GM19351 (cell line): ENCODE measurements around the gene NRXN3.

Source experiments
- ATAC-seq: cut with Tn5 transposase; IDR thresholded peaks from one replicate; pipeline ENCODE4 v1.9.1; 2021; ENCODE audit warnings: mild to moderate bottlenecking, moderate library complexity; ENCODE audit not compliant: unreplicated experiment

Gene NRXN3

DNA sequence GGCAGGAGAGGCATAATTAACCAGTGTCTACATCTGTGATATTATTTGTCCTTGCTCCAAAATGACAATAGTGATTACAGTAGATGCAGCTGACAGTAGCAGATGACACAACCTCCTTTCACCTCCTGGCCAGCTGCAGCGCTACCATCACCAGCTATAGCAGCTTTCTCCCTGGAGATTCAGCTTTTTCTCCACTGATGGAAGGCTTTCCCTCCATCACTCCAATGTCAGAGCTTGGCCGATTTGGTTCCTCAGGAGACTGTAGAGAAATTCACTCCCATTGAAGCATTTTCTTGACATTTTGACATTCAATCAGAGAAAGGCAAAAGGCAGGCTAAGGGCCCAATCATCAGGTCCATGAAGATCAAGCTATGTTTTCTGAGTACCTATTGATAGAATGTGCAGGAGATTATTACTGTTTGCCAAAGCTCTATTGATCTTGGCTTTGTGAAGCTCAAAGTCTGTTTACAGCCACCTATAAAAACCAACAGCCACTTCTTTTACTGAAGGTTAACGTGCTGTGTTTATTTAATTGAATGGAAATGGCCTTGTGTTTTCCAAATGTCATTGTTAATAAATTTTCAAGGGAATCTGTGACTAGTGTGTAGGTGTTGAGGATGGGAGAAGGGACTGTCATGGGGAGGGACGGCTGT is 1256.1 kb downstream of the NRXN3 start:
- ATAC-seq = no peak

GRCh38 chr14:79432640-79433039 is 1262.5 kb downstream of the NRXN3 start:
- ATAC-seq = no peak

DNA sequence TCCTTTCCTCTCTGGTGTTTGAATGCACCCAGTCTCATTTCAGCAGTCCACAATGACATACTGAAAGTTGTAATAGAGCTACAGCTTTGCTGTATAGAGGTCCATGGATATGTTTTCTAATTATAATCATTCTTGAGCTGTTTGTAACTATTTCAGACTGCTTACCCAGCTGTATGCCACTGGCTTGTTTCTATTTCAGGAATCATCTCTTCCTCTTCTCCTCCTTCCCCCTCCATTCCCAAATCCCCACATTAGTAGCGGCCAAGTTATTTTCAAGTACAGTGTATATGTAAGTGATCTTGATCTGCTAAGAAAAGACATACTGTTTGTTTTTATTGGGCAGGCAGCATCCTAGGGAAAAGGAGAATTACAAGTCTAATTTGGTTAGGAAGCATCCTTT is 1266.2 kb downstream of the NRXN3 start:
- no peak for ATAC-seq

- no peak for ATAC-seq
These were observed 1267.8 kb downstream of the NRXN3 start for GRCh38 chr14:79437951-79438350.

GRCh38 chr14:79438696-79439342 is 1268.6 kb downstream of the NRXN3 start:
- no peak for ATAC-seq

GRCh38 chr14:79442786-79443185 is 1272.6 kb downstream of the NRXN3 start:
- ATAC-seq = no peak

- no peak for ATAC-seq
These were observed 1273.4 kb downstream of the NRXN3 start for GRCh38 chr14:79443602-79444001.

DNA sequence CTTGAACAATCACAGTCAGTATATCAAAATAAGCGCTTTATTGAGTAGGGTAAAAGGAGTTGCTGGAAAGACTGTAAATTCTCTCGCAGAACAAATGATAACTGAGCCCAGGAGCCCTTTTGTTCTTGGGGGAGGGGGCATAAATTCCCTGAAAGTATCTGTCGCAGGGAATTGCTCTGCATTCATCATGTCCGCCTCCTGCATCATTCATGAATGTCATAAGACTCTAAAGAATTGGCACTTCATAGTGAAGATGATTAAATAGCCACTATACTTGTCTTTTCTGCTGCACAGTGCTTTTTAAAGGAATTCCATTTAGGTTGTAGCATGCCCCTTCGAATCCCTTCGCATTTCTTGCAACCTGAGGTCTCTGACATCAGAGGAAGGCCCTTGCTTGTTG is 1278.8 kb downstream of the NRXN3 start:
- no peak for ATAC-seq

- ATAC-seq = no peak
These were observed 1281.4 kb downstream of the NRXN3 start for GRCh38 chr14:79451601-79452000.

GRCh38 chr14:79453276-79453675 is 1283.1 kb downstream of the NRXN3 start:
- ATAC-seq = no peak

DNA sequence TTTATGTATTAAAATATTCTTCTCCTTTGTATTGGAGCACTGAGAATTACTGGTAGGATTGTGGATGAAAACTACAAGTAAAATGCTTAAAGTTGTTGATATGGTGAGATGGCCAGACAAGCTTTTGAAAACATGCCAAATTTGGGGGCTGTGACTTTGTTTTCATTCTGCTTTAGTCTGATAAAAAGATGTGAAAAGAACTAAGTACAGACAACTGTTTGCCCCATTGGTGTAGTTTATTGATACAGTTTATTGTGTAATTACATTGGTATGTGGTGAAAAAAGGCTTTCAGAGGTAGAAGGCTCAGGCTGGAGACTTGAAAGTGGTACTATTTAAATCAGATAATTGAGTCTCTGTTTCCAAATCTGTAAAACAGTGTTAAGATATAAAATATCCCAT is 1294.3 kb downstream of the NRXN3 start:
- no peak for ATAC-seq

GRCh38 chr14:79465651-79466050 is 1295.5 kb downstream of the NRXN3 start:
- ATAC-seq = no peak

DNA sequence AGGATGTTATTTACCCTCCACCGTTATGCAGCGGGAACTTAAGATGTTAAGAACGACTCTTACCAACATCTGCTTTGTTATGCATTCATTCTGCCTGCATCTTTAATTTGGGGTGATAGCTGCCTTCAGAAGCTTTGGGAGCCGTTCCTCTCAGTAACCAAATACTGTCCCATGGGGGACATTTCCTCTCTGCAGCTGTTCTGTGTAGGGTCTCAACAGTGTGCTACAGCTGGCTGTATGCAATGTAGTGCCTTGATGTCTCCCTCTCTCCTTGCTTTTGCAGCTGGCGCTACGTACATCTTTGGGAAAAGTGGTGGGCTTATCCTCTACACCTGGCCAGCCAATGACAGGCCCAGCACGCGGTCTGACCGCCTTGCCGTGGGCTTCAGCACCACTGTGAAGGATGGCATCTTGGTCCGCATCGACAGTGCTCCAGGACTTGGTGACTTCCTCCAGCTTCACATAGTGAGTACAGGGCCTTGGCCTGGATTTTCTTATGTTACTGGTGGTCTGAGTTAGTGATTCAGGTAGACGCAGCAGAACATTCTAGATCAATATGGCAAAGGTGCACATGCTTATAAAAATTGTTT is 1296.9 kb downstream of the NRXN3 start:
- ATAC-seq = no peak

- no peak for ATAC-seq
These were observed 1297.7 kb downstream of the NRXN3 start for GRCh38 chr14:79467835-79468234.

DNA sequence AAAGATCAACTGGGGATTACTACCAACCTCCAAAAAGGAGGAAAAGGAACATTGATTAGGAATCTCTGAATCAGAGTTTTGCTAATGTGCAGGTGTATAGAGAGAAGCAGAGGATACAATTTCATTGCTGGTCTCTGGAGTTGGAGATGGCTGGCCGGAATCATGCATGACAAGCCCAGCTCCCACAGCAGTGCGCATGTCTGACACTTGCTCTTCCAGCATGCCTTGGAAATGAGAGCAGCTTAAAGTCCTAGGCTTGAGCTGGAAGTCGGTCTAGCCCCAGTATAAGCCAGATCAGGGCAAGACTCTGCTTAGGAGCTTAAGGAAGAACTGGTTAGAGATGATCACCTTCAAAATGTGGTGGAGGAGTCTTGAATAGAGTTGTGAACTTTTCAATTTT is 1298.3 kb downstream of the NRXN3 start:
- ATAC-seq = no peak

DNA sequence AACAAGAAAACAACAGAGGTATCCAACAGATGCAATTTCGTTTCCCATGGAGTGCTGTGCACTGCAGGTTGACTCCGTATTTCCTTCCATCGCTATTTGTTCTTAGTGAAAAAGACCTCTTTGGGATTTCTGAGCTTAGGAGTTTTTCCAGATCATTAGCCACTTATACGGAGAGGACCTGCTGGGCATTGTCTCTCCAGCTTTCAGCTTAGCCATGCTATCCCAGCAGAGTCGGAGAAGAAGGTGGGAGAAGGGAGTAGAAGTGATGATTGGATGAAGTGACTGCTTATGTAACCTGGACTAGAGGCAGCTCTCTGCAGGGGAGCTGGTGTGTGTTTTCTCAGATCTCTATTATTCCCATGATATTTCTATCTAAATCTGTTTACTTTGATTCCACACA is 1303.5 kb downstream of the NRXN3 start:
- no peak for ATAC-seq

DNA sequence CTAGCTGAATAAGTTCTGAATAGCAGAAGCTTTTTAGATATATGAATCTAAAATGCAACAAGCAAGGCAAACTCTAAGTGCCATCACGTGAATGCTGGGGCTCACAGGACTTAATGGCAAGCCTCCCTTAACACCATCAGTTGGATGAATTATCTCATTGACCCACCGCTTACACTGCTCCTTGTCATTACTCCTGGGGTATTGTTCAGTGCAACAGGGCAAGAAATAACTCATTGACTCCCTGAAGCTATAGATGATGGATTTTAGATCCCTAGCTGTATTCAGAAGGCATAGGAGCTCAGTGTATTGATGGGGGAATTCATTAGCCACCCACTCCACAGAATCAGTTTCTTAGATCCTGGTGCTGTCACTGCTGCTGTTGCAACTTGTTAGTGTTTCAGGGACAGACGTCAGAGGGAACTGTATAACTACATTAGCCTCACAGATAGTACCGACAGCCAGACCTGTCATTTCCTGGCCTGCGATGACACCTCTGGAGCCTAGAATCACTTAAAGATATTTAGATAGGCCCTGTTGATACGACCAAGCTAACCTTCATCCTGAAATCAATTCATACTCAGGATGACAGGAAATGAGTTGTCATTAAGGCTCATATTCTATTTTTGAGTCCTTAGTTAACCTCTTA is 1305.8 kb downstream of the NRXN3 start:
- no peak for ATAC-seq

DNA sequence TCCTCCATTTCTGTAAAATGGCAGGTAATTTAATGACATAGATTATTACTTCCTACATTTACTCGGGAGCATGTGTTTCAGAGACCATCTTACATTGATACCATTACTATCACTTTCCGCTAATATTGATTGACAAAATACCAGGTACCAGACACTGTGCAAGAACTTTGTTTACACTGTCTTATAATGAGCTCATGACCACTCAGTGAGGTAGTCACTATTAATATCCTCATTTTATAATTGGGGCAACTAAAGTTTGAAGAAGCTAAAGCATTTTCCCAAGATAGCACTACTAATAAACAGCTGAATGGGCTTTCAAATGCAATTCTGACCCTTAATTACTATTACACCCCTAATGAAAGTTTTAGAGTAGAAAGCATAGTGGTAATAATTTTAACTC is 1306.4 kb downstream of the NRXN3 start:
- ATAC-seq = no peak

DNA sequence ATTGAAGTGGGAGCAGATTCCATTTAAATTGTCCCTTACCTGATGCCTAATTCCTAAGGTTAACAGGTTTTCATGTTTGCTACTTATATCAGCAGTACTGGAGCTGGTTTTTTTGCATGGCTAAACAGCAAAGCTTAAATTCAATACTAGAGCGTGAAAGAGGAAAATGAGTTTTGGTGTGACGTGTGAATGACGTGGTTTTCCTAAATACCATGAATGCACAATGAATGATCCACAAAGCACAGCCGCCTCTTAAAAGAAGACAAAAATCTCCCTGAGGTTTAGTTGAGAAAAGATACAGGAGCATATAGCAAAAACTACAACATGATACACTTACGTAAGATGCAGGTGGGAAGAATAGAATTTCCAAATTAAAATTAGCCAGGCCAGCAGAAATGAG is 1310.0 kb downstream of the NRXN3 start:
- ATAC-seq = no peak

DNA sequence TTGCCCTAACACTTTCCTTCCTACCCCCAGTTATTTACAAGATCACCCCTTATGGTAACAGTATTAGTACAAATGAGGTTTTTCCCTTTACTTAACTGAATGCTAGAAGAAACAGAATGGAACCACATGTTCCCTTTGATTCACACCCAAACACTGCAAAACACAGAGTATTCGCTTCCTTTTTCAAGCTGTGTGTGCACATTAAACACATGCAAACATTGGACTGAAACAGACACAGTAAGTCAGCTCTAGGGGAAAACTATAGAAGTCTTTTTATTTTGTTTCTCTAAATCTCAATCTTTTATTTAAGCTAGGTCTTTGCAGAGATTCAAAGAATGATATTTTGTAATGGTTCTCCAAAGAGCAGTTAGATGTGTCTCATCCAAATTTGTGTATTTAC is 1312.7 kb downstream of the NRXN3 start:
- ATAC-seq = no peak

DNA sequence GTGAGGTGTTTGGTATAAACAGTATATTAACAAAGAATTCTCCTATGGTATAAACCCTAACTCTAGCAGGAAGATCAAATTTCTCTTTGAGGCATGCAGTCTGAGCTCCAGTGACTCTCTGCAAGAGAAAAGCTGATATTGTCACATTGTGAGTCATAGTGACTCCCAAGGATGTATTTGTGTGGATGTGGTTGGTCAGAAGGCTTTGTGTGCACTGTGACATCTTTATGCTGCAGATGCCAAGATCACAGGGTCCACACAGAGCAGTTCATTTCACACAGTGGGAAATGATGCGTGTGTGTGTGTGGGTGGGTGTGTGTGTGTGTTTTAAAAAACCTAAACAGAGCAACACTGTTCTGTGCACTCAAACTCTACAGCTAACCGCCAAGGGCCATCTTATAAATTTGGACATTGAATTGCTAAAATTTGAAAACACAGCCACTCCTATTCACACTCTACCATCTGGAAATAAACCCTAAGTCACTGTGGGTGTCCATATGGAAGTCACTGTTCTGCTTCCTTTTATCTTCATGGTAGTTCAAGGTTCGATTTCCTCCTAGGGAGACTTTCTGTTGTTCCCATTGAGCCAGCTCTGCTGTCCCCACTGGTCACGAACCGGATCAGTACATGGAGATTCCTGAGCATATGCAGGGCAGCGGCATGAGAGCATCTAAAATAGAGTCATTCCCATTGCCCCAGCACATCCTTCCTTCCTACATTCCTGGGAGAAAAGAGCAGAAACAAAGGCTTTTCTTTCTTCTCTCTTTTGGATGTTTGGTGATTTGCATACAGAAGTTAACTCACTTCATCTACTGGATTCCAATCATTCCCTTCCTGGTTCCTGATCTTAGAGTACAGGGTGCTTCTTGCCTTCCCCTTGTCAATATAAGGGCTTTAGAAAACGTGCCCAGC is 1313.6 kb downstream of the NRXN3 start:
- ATAC-seq = no peak
